HG03432 (cell line): ENCODE results near the gene GALNT18.
"Not testable (repeated sequence)": the region's sequence is repeated elsewhere in the genome, so short reads cannot be mapped to it uniquely, and the experiment has no call there.

Source experiments
- ATAC-seq: cut with Tn5 transposase; IDR thresholded peaks from one replicate; pipeline ENCODE4 v1.9.1; 2021; ENCODE audit warnings: mild to moderate bottlenecking, moderate library complexity; ENCODE audit not compliant: unreplicated experiment

Gene GALNT18

GRCh38 chr11:11366793-11367192 is 255.0 kb downstream of the GALNT18 start:
- ATAC-seq: no peak

GRCh38 chr11:11363674-11364073 is 258.1 kb downstream of the GALNT18 start:
- ATAC-seq: no peak

- no peak for ATAC-seq
These were observed 262.2 kb downstream of the GALNT18 start for GRCh38 chr11:11359611-11360010.

- no peak for ATAC-seq
These were observed 265.0 kb downstream of the GALNT18 start for GRCh38 chr11:11356842-11357241.

- not testable (repeated sequence) for ATAC-seq
These were observed 268.9 kb downstream of the GALNT18 start, which contains the start of gene CSNK2A3 for GRCh38 chr11:11352878-11353277. CSNK2A3 (minus strand) TSS chr11:11353250; CDS start chr11:11353119, 131 bp downstream.

- ATAC-seq: not testable (repeated sequence)
These were observed 270.0 kb downstream of the GALNT18 start for GRCh38 chr11:11351851-11352250.

- ATAC-seq: no peak
These were observed 270.7 kb downstream of the GALNT18 start for GRCh38 chr11:11351042-11351586.

GRCh38 chr11:11349870-11350337 is 271.9 kb downstream of the GALNT18 start:
- no peak for ATAC-seq

GRCh38 chr11:11349106-11349825 is 272.5 kb downstream of the GALNT18 start:
- ATAC-seq: no peak

- ATAC-seq: no peak
These were observed 273.5 kb downstream of the GALNT18 start for GRCh38 chr11:11348303-11348702.

GRCh38 chr11:11347592-11347991 is 274.2 kb downstream of the GALNT18 start:
- ATAC-seq: no peak

- no peak for ATAC-seq
These were observed 275.5 kb downstream of the GALNT18 start for GRCh38 chr11:11346303-11346702.

GRCh38 chr11:11345099-11345498 is 276.7 kb downstream of the GALNT18 start:
- ATAC-seq: no peak

- no peak for ATAC-seq
These were observed 277.8 kb downstream of the GALNT18 start for GRCh38 chr11:11344045-11344444.

- no peak for ATAC-seq
These were observed 283.5 kb downstream of the GALNT18 start for GRCh38 chr11:11338304-11338703.

GRCh38 chr11:11336664-11337063 is 285.1 kb downstream of the GALNT18 start:
- ATAC-seq: no peak

- no peak for ATAC-seq
These were observed 286.8 kb downstream of the GALNT18 start for GRCh38 chr11:11335043-11335442.

- no peak for ATAC-seq
These were observed 287.2 kb downstream of the GALNT18 start for GRCh38 chr11:11334607-11335006.

GRCh38 chr11:11332141-11332710 is 289.6 kb downstream of the GALNT18 start:
- no peak for ATAC-seq

GRCh38 chr11:11329062-11329806 is 292.6 kb downstream of the GALNT18 start:
- ATAC-seq: no peak

- ATAC-seq: no peak
These were observed 297.7 kb downstream of the GALNT18 start for GRCh38 chr11:11324090-11324489.
